Panc1 (cell line): ENCODE measurements around the gene CRB2. TPM values are rescaled to one million over a fixed set of nuclear protein-coding genes. Genes with fewer than 3 reads are reported as not detected.
A peak's percentile ranks its signal among the peaks of the same experiment; 100 is the strongest.

Source experiments
- ATAC-seq: fragments of 200-7000 bp; cut with Tn5 transposase; 2 replicates; pipeline ENCODE4 v1.9.1; 2020; ENCODE audit warnings: mild to moderate bottlenecking, moderate library complexity
- BruUV-seq: library from RNA; stranded (reverse); fragments of 400-500 nt; replicated peaks from 2 replicates; lab custom pipeline; 2021; lab: Mats Ljungman, UMichigan
- CTCF ChIA-PET: fragments of 300-600 bp; sonication (Branson Sonifier 250); formaldehyde crosslinking; loops from one replicate; lab custom pipeline; 2022; ENCODE audit warnings: antibody characterized with exemption; lab: Charles Lee
- POLR2A ChIA-PET: fragments of 300-600 bp; sonication (Branson Sonifier 250); formaldehyde crosslinking; loops from one replicate; lab custom pipeline; 2022; ENCODE audit warnings: antibody characterized with exemption; lab: Charles Lee
- DNase-seq: peaks from one replicate; pipeline ENCODE4 v3.0.0-alpha.2; 2010; ENCODE audit warnings: low read depth, low spot score
- H3K27ac ChIP-seq: 2 replicates; pipeline ENCODE4 v1.5.1; 2011; ENCODE audit warnings: mild to moderate bottlenecking, low read length, inconsistent platforms
- H3K27me3 ChIP-seq: fragments of 200-500 bp; sonication (Bioruptor generic); 2 replicates; pipeline ENCODE4 v1.6.0; 2014; ENCODE audit warnings: low read length, inconsistent platforms; ENCODE audit not compliant: control insufficient read depth, insufficient read depth
- H3K36me3 ChIP-seq: fragments of 200-500 bp; sonication (Bioruptor generic); 2 replicates; pipeline ENCODE4 v1.5.1; 2014; ENCODE audit warnings: inconsistent platforms, mild to moderate bottlenecking, low read length, moderate library complexity; ENCODE audit not compliant: control insufficient read depth, insufficient read depth
- H3K4me1 ChIP-seq: 2 replicates; pipeline ENCODE4 v1.5.1; 2011; ENCODE audit warnings: inconsistent platforms, mild to moderate bottlenecking, low read length, moderate library complexity; ENCODE audit not compliant: control insufficient read depth, insufficient read depth
- H3K4me3 ChIP-seq, 2 experiments: 2 replicates each; pipeline ENCODE4 v1.5.1; 2011 to 2012; ENCODE audit warnings: low read depth in 2 of 2, low read length in 2 of 2, mild to moderate bottlenecking in 2 of 2, inconsistent platforms in 1 of 2, moderate library complexity in 1 of 2
- H3K9me3 ChIP-seq: fragments of 200-500 bp; sonication (Bioruptor generic); 2 replicates; pipeline ENCODE4 v1.5.1; 2014; ENCODE audit warnings: low read depth, mild to moderate bottlenecking, inconsistent platforms, low read length, moderate library complexity; ENCODE audit not compliant: control insufficient read depth, insufficient read depth
- POLR2AphosphoS5 ChIP-seq: IDR thresholded peaks from 2 replicates; pipeline ENCODE4 v1.6.1; 2012; ENCODE audit warnings: mild to moderate bottlenecking, low read depth, low read length, moderate library complexity
- SIN3A ChIP-seq: IDR thresholded peaks from 2 replicates; pipeline ENCODE4 v1.6.1; 2012; ENCODE audit warnings: low read depth, mild to moderate bottlenecking, low read length, moderate library complexity, borderline replicate concordance; ENCODE audit not compliant: insufficient read depth
- TCF7L2 ChIP-seq: IDR thresholded peaks from 2 replicates; pipeline ENCODE4 v1.6.1; 2011; ENCODE audit warnings: mild to moderate bottlenecking, low read depth, low read length, inconsistent platforms
- in situ Hi-C: cut with HindIII; loops from 2 replicates; pipeline ENCODE4 v1.10.0; 2016; ENCODE audit warnings: low sequenced_read_pairs, low pct_unique_long_range_greater_than_20kb
- intact Hi-C: fragments of 100-400 bp; cut with micrococcal nuclease; formaldehyde crosslinking; loops from one replicate; pipeline ENCODE4 v1.10.0; 2022; ENCODE audit not compliant: unreplicated experiment
- total RNA-seq: library from RNA; stranded (reverse); gene quantifications from one replicate; pipeline ENCODE4 v1.2.1, GENCODE V29; 2021; ENCODE audit not compliant: unreplicated experiment
- TF ChIP-seq, protein P1 (sequence below), 2 experiments: IDR thresholded peaks; 2 replicates each; pipeline ENCODE4 v1.6.1; 2011 to 2012; ENCODE audit warnings: low read depth in 2 of 2, control low read depth in 1 of 2, low read length in 1 of 2, mild to moderate bottlenecking in 1 of 2, moderate library complexity in 1 of 2; ENCODE audit not compliant: insufficient read depth in 1 of 2
- TF ChIP-seq, protein P2 (sequence below): fragments of 450-650 bp; IDR thresholded peaks from 2 replicates; pipeline ENCODE4 v1.5.1; 2017; ENCODE audit warnings: mild to moderate bottlenecking

CRB2 gene
- total RNA-seq, 1 experiment from 2014 or later = 0.05 TPM

DNA sequence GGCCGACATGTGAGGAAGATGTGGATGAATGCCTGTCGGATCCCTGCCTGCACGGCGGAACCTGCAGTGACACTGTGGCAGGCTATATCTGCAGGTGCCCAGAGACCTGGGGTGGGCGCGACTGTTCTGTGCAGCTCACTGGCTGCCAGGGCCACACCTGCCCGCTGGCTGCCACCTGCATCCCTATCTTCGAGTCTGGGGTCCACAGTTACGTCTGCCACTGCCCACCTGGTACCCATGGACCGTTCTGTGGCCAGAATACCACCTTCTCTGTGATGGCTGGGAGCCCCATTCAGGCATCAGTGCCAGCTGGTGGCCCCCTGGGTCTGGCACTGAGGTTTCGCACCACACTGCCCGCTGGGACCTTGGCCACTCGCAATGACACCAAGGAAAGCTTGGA, 14.1 kb downstream of the CRB2 start:
- Histone ChIP-seq H3K36me3 (no peaks in the 10 kb centered on the region), H3K4me3 (no peak overlapping the region), H3K4me1 (no peaks in the 10 kb centered on the region), H3K27ac (no peak overlapping the region), H3K9me3 (no peaks in the 10 kb centered on the region), H3K27me3 (no peaks in the 10 kb centered on the region)
- no TSS peak for BruUV-seq
- TF ChIP-seq POLR2AphosphoS5 = no peak
- no peak for TF ChIP-seq SIN3A
- no peak for TF ChIP-seq TCF7L2
- TF ChIP-seq, protein P1, sequence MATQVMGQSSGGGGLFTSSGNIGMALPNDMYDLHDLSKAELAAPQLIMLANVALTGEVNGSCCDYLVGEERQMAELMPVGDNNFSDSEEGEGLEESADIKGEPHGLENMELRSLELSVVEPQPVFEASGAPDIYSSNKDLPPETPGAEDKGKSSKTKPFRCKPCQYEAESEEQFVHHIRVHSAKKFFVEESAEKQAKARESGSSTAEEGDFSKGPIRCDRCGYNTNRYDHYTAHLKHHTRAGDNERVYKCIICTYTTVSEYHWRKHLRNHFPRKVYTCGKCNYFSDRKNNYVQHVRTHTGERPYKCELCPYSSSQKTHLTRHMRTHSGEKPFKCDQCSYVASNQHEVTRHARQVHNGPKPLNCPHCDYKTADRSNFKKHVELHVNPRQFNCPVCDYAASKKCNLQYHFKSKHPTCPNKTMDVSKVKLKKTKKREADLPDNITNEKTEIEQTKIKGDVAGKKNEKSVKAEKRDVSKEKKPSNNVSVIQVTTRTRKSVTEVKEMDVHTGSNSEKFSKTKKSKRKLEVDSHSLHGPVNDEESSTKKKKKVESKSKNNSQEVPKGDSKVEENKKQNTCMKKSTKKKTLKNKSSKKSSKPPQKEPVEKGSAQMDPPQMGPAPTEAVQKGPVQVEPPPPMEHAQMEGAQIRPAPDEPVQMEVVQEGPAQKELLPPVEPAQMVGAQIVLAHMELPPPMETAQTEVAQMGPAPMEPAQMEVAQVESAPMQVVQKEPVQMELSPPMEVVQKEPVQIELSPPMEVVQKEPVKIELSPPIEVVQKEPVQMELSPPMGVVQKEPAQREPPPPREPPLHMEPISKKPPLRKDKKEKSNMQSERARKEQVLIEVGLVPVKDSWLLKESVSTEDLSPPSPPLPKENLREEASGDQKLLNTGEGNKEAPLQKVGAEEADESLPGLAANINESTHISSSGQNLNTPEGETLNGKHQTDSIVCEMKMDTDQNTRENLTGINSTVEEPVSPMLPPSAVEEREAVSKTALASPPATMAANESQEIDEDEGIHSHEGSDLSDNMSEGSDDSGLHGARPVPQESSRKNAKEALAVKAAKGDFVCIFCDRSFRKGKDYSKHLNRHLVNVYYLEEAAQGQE (IDR thresholded peaks at IDR 0.05; ENCODE audit: insufficient read depth in 1 of 2, low read depth in 2 of 2, low read length in 1 of 2) = no peak
- TF ChIP-seq, protein P2, sequence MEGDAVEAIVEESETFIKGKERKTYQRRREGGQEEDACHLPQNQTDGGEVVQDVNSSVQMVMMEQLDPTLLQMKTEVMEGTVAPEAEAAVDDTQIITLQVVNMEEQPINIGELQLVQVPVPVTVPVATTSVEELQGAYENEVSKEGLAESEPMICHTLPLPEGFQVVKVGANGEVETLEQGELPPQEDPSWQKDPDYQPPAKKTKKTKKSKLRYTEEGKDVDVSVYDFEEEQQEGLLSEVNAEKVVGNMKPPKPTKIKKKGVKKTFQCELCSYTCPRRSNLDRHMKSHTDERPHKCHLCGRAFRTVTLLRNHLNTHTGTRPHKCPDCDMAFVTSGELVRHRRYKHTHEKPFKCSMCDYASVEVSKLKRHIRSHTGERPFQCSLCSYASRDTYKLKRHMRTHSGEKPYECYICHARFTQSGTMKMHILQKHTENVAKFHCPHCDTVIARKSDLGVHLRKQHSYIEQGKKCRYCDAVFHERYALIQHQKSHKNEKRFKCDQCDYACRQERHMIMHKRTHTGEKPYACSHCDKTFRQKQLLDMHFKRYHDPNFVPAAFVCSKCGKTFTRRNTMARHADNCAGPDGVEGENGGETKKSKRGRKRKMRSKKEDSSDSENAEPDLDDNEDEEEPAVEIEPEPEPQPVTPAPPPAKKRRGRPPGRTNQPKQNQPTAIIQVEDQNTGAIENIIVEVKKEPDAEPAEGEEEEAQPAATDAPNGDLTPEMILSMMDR = no peak
- DNase-seq (no peak), ATAC-seq (no peak)
- CTCF ChIA-PET = no interaction called here
- POLR2A ChIA-PET = no interaction called here
- intact Hi-C loops (no loop called here), in situ Hi-C loops (no loop called here)

DNA sequence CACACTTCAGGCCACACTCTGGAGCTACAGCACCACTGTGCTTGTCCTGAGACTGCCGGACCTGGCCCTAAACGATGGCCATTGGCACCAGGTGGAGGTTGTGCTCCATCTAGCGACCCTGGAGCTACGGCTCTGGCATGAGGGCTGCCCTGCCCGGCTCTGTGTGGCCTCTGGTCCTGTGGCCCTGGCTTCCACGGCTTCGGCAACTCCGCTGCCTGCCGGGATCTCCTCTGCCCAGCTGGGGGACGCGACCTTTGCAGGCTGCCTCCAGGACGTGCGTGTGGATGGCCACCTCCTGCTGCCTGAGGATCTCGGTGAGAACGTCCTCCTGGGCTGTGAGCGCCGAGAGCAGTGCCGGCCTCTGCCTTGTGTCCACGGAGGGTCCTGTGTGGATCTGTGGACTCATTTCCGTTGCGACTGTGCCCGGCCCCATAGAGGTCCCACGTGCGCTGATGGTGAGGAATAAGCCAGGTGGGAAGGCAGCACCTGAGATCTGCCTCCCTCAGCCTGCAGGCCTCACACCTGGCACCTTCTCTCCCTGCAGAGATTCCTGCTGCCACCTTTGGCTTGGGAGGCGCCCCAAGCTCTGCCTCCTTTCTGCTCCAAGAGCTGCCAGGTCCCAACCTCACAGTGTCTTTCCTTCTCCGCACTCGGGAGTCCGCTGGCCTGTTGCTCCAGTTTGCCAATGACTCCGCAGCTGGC, 14.7 kb downstream of the CRB2 start:
- intact Hi-C loops (no loop called here), in situ Hi-C loops (no loop called here)
- Histone ChIP-seq H3K4me1 (no peaks in the 10 kb centered on the region), H3K9me3 (no peaks in the 10 kb centered on the region), H3K4me3 (no peak overlapping the region), H3K36me3 (no peaks in the 10 kb centered on the region), H3K27ac (no peak overlapping the region), H3K27me3 (no peaks in the 10 kb centered on the region)
- ChIA-PET POLR2A (no interaction called here), CTCF (no interaction called here)
- BruUV-seq = no TSS peak
- ATAC-seq (peak; percentile 53), DNase-seq (no peak)
- TF ChIP-seq POLR2AphosphoS5 = no peak
- TF ChIP-seq SIN3A = no peak
- TF ChIP-seq, protein P1 (IDR thresholded peaks at IDR 0.05; ENCODE audit: insufficient read depth in 1 of 2, low read depth in 2 of 2, low read length in 1 of 2) = no peak
- TF ChIP-seq TCF7L2 = no peak
